Skeletal muscle tissue (tissue), 4 donors: ENCODE measurements around the gene GRWD1. TPM values are rescaled to one million over a fixed set of nuclear protein-coding genes. Genes with fewer than 3 reads are reported as not detected.

ENCODE experiments used
- H3K27ac ChIP-seq: one replicate; pipeline ENCODE4 v1.7.0; 2013; ENCODE audit warnings: mild to moderate bottlenecking, low read depth, low read length, inconsistent platforms
- H3K27me3 ChIP-seq, 3 donors: one replicate each; pipeline ENCODE4 v1.7.0; 2013; ENCODE audit warnings: low read length in 3 of 3; ENCODE audit not compliant: control insufficient read depth in 3 of 3, insufficient read depth in 3 of 3
- H3K36me3 ChIP-seq, 3 donors: one replicate each; pipeline ENCODE4 v1.7.0; 2013; ENCODE audit warnings: low read length in 3 of 3; ENCODE audit not compliant: control insufficient read depth in 3 of 3, insufficient read depth in 3 of 3
- H3K4me1 ChIP-seq, 3 donors: one replicate each; pipeline ENCODE4 v1.7.0; 2013; ENCODE audit warnings: low read length in 3 of 3, mild to moderate bottlenecking in 3 of 3; ENCODE audit not compliant: control insufficient read depth in 3 of 3, insufficient read depth in 3 of 3
- H3K4me3 ChIP-seq, 3 donors: one replicate each; pipeline ENCODE4 v1.7.0; 2013; ENCODE audit warnings: low read length in 3 of 3
- H3K9ac ChIP-seq, 3 donors: one replicate each; pipeline ENCODE4 v1.7.0; 2013; ENCODE audit warnings: low read length in 3 of 3, mild to moderate bottlenecking in 3 of 3, moderate library complexity in 2 of 3, low read depth in 1 of 3
- H3K9me3 ChIP-seq, 3 donors: one replicate each; pipeline ENCODE4 v1.7.0; 2013; ENCODE audit warnings: low read length in 3 of 3; ENCODE audit not compliant: control insufficient read depth in 3 of 3
- total RNA-seq: library from RNA; depleted of rRNA; stranded (reverse); fragments of >200 nt; gene quantifications from one replicate; pipeline ENCODE4 v1.2.3, GENCODE V29; 2014
- donor health status: Osteomylitis.

Gene GRWD1
- total RNA-seq, 1 donor from 2014 or later: 8.4 TPM

DNA sequence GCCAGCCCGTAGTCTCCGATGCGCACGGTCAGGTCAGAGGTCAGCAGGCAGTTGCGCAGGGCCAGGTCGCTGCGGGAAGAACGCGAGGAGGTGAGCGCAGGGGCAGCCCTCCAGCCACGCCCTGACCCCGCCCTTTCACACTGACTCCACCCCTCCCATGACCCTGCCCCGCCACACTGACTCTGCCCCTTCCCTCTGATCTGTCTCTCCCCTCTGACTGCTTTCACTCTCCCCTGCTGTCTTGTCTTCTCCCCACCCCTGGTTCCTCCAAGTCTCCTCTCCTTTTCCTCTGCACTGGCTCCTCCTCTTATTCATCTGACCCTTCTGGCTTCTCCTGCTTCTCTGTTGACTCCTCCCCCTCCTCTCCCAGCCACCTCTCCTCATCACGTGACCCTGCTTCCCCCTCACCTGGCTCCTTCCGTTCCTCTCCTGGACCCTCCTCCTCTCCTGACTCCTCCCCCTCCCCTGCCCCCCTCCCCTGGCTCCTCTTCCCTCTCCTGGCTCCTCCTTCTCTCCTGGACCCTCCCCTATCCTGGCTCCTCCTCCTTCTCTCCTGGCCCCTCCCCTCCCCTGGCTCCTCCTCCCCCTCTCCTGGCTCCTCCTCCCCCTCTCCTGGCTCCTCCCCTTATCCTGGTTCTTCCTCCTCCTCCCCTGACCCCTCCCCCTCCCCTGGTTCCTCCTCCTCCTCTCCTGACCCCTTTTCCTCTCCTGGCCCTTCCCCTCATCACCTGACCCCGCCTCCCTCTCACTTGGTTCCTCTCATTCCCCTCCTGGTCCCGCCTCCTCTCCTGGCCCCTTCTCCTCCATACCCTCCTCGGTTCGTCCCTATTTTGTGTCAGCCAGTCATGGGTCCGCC is 55.9 kb downstream of the GRWD1 start:
- Histone ChIP-seq H3K27me3 (peaks cover 25 to 43% (median 39%) of the 10 kb centered on the region in 3 donors), H3K4me1 (peaks cover 5 to 6% (median 6%) of the 10 kb centered on the region in 3 donors), H3K9ac (no peak overlapping the region), H3K27ac (no peak overlapping the region), H3K36me3 (no peaks in the 10 kb centered on the region), H3K9me3 (no peaks in the 10 kb centered on the region), H3K4me3 (no peak overlapping the region)

DNA sequence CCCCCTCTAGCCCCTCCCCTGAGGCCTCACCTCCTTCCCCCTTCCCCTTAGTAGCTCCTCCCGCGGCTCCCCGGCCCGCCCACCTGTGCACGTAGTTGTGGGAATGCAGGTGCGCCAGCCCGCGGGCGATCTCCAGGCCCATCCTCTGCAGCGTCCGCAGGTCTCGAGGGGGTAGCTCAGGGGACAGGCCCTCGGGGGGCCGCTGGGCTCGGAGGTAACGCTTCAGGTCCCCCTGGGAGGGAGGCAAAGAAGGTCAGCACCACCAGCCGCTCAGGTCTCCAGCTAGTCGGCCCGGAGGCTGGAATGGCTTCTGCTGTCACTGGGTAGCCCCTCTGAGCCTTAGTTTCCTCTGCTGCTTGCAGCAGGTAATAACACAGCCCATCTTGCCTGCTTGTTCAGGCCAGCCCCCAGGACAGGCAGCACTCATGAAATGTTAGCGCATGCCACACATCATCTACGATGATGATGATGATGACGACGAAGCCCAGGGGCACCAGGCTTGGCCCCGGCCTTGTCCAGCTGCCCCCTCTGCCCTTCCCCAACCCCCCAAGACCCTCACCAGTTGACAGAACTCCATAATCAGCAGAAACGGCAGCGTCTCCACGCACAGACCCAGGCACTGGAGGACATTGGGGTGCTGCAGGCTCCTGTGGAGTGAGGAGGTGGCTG is 56.7 kb downstream of the GRWD1 start:
- Histone ChIP-seq H3K27ac (no peak overlapping the region), H3K9ac (no peak overlapping the region), H3K4me1 (peaks cover 5 to 6% (median 6%) of the 10 kb centered on the region in 3 donors), H3K27me3 (peaks cover 17 to 37% (median 31%) of the 10 kb centered on the region in 3 donors), H3K36me3 (no peaks in the 10 kb centered on the region), H3K4me3 (no peak overlapping the region), H3K9me3 (no peaks in the 10 kb centered on the region)

DNA sequence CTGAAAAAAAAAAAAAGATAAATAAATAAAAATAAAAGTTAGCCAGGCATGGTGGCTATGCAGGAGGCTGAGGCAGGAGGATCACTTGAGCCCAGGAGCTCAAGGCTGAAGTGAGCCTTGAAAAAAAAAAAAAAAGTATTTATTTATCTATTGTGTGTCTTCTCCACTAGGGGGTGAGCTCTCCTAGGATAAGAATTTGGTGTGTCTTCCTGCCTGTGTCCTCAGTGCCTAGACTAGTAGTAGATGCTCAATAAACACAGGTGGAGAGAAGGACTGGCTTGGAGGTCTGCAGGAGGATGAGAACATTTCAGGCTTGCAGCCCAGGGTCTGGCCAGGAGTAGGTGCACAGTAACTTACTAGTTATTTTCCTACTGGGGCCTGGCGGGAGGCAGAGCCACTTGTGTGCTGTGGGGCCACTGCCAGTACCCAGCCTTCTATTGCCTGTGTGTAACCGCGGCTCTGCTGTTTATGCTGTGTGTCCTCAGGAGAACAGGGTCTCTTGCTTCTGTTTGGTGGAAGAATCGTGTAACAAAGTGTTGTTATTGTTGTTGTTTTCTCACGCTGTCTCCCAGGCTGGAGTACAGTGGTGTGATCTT is 60.5 kb downstream of the GRWD1 start:
- H3K9ac ChIP-seq: no peak overlapping the region
- no peak overlapping the region for H3K4me3 ChIP-seq
- peaks cover 4 to 7% (median 7%) of the 10 kb centered on the region in 3 donors for H3K4me1 ChIP-seq
- H3K9me3 ChIP-seq: no peaks in the 10 kb centered on the region
- no peak overlapping the region for H3K27ac ChIP-seq
- H3K27me3 ChIP-seq: peaks cover 11 to 23% (median 13%) of the 10 kb centered on the region in 3 donors
- H3K36me3 ChIP-seq: no peaks in the 10 kb centered on the region

Other genes with a start within 250 kb of the GRWD1 start
- gene CARD8, start 190.1 kb upstream of the GRWD1 start, total RNA-seq: 26.6 TPM
- gene ZNF114, start 175.9 kb upstream of the GRWD1 start, total RNA-seq: 2.6 TPM
- gene EMP3, start 120.4 kb upstream of the GRWD1 start, total RNA-seq: 72.5 TPM
- gene TMEM143, start 82.0 kb upstream of the GRWD1 start, total RNA-seq: 7.8 TPM
- not detected for gene SYNGR4, start 81.6 kb upstream of the GRWD1 start, total RNA-seq
- 47.5 TPM for gene KDELR1, start 54.4 kb upstream of the GRWD1 start, total RNA-seq
- under 0.01 TPM for gene GRIN2D, start 52.3 kb upstream of the GRWD1 start, total RNA-seq
- gene KCNJ14, start 9.6 kb downstream of the GRWD1 start, total RNA-seq: 1.0 TPM
- 33.4 TPM for gene CYTH2, start 23.4 kb downstream of the GRWD1 start, total RNA-seq
- gene LMTK3, start 65.9 kb downstream of the GRWD1 start, total RNA-seq: not detected
- gene SULT2B1, start 106.2 kb downstream of the GRWD1 start, total RNA-seq: not detected
- gene SPACA4, start 160.8 kb downstream of the GRWD1 start, total RNA-seq: not detected
- 1.6 TPM for gene FAM83E, start 169.1 kb downstream of the GRWD1 start, total RNA-seq
- gene RPL18, start 173.2 kb downstream of the GRWD1 start, total RNA-seq: 2,225 TPM
- 2.1 TPM for gene SPHK2, start 173.5 kb downstream of the GRWD1 start, total RNA-seq
- 6.8 TPM for gene DBP, start 191.4 kb downstream of the GRWD1 start, total RNA-seq
- gene CA11, start 200.2 kb downstream of the GRWD1 start, total RNA-seq: 3.7 TPM
- under 0.01 TPM for gene NTN5, start 227.0 kb downstream of the GRWD1 start, total RNA-seq
- gene FUT2, start 250.0 kb downstream of the GRWD1 start, total RNA-seq: not detected